CD4-positive, alpha-beta T cell treated with Interleukin-2 at 100 ng/mL for 4 hours (primary cell): ENCODE measurements around the gene ABCC2.
"Not testable (repeated sequence)": the region's sequence is repeated elsewhere in the genome, so short reads cannot be mapped to it uniquely, and the experiment has no call there.

ENCODE experiments used
- DNase-seq: peaks from one replicate; pipeline ENCODE4 v3.0.0-alpha.2; 2020; ENCODE audit warnings: low spot score

Gene ABCC2

GRCh38 chr10:99809481-99809880 lies 27.0 kb downstream of the ABCC2 start:
- no peak for DNase-seq

- DNase-seq, result no peak
Observed at GRCh38 chr10:99809931-99810615, 27.6 kb downstream of the ABCC2 start.

- DNase-seq, result no peak
Observed at GRCh38 chr10:99812177-99812576, 29.7 kb downstream of the ABCC2 start.

- no peak for DNase-seq
Observed at GRCh38 chr10:99814143-99814542, 31.7 kb downstream of the ABCC2 start.

GRCh38 chr10:99815621-99816020 lies 33.2 kb downstream of the ABCC2 start:
- DNase-seq, result no peak

- no peak for DNase-seq
Observed at GRCh38 chr10:99827936-99828335, 45.5 kb downstream of the ABCC2 start.

GRCh38 chr10:99828464-99828863 lies 46.0 kb downstream of the ABCC2 start:
- DNase-seq, result no peak

- no peak for DNase-seq
Observed at GRCh38 chr10:99832439-99832838, 50.0 kb downstream of the ABCC2 start.

GRCh38 chr10:99834410-99834809 lies 52.0 kb downstream of the ABCC2 start:
- no peak for DNase-seq

GRCh38 chr10:99835947-99836346 lies 53.5 kb downstream of the ABCC2 start:
- DNase-seq, result no peak

GRCh38 chr10:99836711-99837110 lies 54.3 kb downstream of the ABCC2 start:
- DNase-seq, result no peak

- DNase-seq, result not testable (repeated sequence)
Observed at GRCh38 chr10:99840859-99841258, 58.4 kb downstream of the ABCC2 start.

GRCh38 chr10:99841746-99842145 lies 59.3 kb downstream of the ABCC2 start:
- DNase-seq, result no peak

GRCh38 chr10:99843310-99843709 lies 60.9 kb downstream of the ABCC2 start:
- DNase-seq, result no peak

GRCh38 chr10:99844433-99844955 lies 62.1 kb downstream of the ABCC2 start:
- DNase-seq, result no peak

GRCh38 chr10:99845837-99846382 lies 63.5 kb downstream of the ABCC2 start:
- DNase-seq, result peak; percentile 81

- DNase-seq, result no peak
Observed at GRCh38 chr10:99849057-99849456, 66.6 kb downstream of the ABCC2 start.

GRCh38 chr10:99849536-99849935 lies 67.1 kb downstream of the ABCC2 start:
- DNase-seq, result no peak

- DNase-seq, result no peak
Observed at GRCh38 chr10:99850021-99850766, 67.8 kb downstream of the ABCC2 start.

GRCh38 chr10:99850767-99851340 lies 68.4 kb downstream of the ABCC2 start:
- DNase-seq, result no peak

- DNase-seq, result no peak
Observed at GRCh38 chr10:99851825-99852224, 69.4 kb downstream of the ABCC2 start.

- no peak for DNase-seq
Observed at GRCh38 chr10:99852481-99853213, 70.2 kb downstream of the ABCC2 start.
